ENCODE data around the gene MAPRE2.

The MAPRE2 gene

GRCh38 chr18:35186291-35187034 lies 145.2 kb downstream of the MAPRE2 start:
- no peak for DNase-seq

GRCh38 chr18:35189510-35189909 lies 148.3 kb downstream of the MAPRE2 start:
- DNase-seq = no peak

- DNase-seq = no peak
Measured at GRCh38 chr18:35190948-35191697, 149.9 kb downstream of the MAPRE2 start.

GRCh38 chr18:35191698-35192025 lies 150.4 kb downstream of the MAPRE2 start:
- DNase-seq = no peak

- DNase-seq = no peak
Measured at GRCh38 chr18:35192415-35192814, 151.2 kb downstream of the MAPRE2 start.

Measured in activated gamma-delta T cell (primary cell).